Stimulated activated CD8-positive, alpha-beta memory T cell treated with anti-CD3 and anti-CD28 coated beads, Interleukin-15, amount 100 ng/mL, for 4 hours (primary cell): ENCODE data around the gene PPIL6.
A peak's percentile ranks its signal among the peaks of the same experiment; 100 is the strongest.

Source experiments
- DNase-seq, 2 donors: peaks; one replicate each; pipeline ENCODE4 v3.0.0-alpha.2; 2020; ENCODE audit warnings: low read depth in 2 of 2

Gene PPIL6

DNA sequence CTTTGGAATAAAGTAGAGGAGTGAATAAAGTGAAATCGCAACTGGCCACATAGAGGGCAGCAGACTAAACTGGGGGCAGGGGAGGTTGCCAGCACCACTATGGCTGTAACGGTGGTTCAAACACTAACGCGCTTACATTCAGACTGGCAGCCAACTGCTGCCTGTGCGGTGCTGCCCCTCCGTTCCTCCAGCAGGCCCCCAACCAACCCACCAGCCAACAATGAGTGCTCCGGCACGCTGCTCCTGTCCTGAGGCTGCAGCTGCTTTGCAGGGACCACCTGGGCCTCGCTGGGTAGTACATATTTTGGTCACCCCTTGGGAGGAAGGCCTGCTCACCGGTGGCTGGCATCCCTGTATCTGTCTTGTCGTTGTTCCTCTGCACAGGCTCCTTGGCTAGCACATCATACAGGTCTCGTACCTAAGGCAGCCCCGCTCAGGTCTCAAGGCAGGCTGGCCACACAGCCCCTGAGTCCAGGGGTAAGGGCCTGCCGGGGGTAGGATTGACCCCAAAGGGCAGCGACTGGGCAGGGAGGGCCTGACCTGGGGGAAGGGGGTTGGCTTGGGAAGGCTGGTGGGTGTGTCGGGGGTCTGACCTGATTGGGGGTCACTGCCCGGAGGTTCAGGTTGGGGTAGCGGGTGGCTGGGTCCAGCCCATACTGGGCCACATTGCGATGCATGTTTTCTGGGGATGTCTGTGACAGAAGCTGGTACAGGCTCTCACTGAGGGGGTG, 8.8 kb upstream of the PPIL6 start:
- no peak for DNase-seq

DNA sequence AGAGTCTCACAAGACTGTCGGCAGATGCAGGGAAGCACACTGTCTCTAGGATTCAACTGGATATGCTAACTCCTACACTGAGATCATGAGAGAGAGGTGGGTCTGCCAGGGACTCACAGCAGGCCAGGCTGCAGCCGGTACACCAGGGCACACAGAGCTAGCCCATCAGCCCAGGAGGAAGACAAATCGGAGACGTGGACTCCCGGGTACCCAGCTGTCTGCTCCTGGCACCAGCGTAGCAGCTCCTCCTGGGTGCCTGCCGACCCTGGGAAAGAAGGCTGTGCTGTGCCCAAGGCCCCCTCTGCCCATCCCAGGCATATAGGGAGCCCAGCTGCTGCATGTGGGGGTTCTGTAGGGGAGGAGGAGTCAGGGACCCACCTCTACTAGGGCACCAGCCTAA, 8.2 kb upstream of the PPIL6 start:
- DNase-seq: no peak

- no peak for DNase-seq
Measured at GRCh38 chr6:109447878-109448555, 7.6 kb upstream of the PPIL6 start.

DNA sequence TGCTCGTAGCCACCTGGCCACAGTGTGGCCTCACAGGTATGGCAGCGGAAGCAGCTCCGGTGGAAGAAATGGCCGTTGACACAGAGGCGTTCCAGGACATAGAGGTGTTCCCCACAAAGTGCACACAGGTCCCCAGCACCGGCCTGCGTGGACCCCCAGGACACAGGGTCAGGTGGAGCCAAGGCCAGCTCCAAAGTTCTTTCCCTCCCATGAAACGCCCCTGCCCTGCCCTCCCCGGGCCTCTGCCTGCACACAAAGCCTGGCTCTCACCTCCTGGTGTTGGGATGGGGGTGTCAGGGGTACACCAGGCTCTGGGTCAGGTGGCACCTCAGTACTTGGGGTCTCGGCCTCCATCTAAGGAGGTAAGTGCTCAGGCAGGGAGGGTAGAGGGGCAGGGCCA, 6.7 kb upstream of the PPIL6 start:
- DNase-seq: no peak

- DNase-seq: no peak
Measured at GRCh38 chr6:109446541-109446940, 6.1 kb upstream of the PPIL6 start.

GRCh38 chr6:109446072-109446471, 5.6 kb upstream of the PPIL6 start:
- no peak for DNase-seq

DNA sequence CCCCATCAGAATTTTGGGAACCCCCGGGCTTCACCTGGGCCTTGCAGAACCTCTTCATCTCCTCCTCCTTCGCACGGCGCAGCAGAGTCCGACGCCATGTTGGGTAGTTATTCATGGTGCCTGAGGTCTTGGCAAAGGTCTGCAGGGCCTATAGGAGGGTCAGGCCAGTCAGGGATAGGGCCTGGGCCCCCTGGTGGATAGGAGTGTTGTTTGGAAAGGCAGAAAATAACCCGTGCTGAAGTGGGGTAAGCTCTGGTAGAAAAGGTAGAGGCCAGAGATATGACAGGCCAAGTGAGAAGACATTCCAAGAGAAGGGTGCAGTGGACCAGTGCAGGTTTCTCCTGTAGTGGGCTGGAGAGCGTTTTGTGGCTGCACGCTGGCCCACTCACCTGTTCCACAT, 5.0 kb upstream of the PPIL6 start:
- no peak for DNase-seq

DNA sequence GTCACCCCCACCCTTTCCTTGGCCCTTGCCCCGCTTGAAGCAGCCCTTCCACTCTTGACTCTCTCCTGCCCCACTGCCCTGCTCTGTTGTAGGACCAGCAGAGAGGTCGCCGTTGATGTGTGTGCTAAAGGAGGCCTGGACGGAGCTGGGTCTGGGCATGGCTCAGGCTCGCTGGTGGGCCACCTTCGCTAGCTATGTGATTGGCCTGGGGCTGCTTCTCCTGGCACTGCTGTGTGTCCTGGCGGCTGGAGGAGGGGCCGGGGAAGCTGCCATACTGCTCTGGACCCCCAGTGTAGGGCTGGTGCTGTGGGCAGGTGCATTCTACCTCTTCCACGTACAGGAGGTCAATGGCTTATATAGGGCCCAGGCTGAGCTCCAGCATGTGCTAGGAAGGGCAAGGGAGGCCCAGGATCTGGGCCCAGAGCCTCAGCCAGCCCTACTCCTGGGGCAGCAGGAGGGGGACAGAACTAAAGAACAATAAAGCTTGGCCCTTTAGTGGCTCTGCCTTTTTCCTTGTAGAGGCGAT, 3.1 kb upstream of the PPIL6 start:
- no peak for DNase-seq

DNA sequence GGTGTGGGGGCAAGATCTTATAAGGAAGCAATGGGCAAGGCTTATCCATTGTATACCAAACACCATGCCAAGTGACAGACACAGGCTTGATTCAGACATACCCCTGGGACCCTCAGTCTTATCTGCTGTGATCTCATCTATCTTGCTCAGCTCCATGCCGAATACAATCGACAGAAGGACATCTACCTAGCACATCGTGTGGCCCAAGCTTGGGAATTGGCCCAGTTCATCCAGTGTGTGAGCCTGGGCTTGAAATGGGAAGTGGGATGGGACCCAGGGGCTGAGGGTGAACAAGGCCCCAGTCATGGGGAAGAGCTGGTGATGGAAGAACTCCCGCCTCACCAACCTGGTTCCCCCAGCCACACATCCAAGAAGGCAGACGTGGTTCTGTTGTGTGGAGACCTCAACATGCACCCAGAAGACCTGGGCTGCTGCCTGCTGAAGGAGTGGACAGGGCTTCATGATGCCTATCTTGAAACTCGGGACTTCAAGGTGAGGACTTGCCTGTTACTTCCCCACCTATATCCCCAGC, 2.0 kb upstream of the PPIL6 start:
- no peak for DNase-seq

GRCh38 chr6:109441069-109441816, 815 bp upstream of the PPIL6 start:
- DNase-seq: peak in 1 of 2 donors; percentile 23

DNA sequence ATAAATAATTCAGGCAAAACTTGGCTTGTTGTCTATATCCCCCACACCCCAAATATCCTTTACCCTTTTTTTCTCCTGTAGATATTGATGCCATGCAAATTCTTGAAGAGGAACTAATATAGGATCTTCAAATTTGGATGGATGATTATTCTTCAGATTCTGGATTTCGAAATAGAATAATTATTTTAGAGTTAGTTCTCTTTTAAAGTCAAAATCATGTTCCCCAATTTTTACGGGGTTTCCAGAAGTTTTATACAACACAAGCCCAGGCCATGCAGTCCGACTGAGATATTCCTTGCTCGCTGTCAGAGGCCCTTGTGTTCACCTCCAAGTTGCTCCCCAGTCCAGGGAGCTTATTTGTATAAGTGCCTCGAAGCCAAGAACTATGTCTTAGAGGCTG, 4.4 kb downstream of the PPIL6 start:
- DNase-seq: no peak

GRCh38 chr6:109434456-109434855, 6.0 kb downstream of the PPIL6 start:
- no peak for DNase-seq

DNA sequence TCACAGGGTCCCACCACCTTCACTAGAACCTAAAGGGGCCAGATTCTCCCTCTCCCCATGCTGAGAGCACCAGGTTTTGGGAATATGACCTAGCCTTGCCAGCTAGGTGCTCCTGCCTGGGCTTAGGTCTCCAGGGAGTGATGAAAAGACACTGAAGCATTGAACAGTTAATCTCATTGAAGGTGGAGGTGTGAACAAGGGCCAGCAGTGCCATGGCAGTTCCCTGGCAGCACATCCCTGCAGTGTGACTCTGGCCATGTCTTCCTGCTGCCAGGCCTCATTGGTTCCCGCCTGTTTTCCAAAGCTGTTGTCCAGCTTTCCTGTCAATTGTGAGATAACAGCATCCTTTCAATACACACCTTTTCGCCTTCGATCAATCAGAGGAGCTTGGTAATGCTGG, 10.9 kb downstream of the PPIL6 start:
- DNase-seq: no peak

DNA sequence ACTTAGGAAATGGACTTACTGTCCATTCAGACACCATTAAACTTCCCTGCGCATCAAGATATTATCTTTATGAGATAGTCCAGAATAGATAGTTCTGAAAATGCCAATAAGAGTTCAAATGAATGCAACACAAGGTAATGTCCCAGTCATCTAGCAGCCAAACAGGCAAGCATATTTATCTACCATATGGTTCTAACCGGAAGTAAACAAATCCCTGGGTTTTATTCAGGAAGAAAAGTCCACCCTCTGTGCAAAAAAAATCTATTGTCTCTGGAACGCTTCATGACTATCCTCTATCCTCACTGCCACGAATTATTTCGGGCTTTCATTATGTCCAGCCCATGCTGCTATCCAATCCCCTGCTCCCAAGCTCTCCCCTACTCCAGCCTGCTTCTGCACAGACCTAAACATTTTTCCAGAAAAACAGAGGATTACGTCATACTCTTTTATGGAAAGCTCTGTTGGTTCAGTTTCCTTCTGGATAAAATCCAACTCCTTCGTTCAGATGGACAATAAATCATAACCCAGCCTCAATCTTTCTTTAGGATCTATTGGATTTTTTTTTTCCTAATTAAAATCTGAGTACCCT, 11.4 kb downstream of the PPIL6 start:
- DNase-seq: no peak

DNA sequence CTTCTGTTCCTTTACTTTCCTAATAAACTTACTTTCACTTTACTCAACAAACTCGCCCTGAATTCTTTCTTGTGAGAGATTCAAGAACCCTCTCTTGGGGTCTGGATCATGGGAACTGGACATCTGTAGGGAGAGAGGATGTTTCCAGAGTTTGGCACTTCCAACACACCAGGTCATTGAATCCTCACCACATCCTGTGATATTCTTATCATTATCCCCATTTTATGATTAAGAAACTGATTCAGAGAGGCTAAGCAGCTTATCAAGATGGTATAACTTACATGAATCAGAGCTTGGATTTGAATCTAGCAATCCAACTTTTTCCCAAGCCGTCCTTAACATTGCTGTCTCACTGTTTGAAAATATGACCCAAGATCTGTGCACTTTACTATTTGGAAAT, 15.5 kb downstream of the PPIL6 start:
- DNase-seq: no peak

DNA sequence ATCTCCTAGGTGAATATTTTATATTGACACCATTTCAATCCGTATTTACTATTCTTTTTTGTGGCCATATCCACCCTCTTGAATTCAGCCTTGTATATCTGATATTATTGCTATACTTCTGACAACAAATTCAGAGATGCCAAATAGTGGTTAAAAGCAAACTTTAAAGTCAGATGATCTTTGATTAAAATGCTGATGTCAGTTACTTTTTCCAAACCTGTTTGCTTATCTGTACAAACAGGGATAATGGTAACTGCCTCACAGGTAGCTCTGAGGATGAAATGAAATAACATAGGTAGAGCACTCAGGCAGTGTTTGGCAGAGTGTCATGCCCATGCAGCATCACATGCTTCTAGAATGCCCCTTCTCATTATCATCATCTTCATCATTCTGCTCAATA, 19.2 kb downstream of the PPIL6 start:
- no peak for DNase-seq

- DNase-seq: no peak
Measured at GRCh38 chr6:109420751-109421150, 19.7 kb downstream of the PPIL6 start.

- no peak for DNase-seq
Measured at GRCh38 chr6:109417646-109418045, 22.8 kb downstream of the PPIL6 start.

DNA sequence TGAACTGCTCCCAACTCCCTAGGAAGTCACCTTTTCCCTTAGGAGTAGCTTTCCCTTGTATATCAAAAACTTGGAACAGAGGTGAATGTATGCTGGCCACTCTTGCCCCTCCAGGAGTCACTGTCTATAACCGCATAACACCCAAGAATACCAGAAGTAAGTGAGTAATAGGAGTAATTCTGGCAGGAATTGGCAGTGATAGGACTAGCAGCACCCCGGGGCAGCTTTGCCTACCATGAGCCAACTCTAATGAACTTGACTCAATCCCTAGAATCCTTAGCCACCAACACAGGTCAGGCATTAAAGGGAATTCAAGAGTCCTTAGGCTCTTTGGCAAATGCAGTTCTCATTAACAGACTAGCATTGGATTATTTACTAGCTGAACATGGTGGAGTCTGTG, 29.4 kb downstream of the PPIL6 start:
- DNase-seq: no peak

- no peak for DNase-seq
Measured at GRCh38 chr6:109406196-109406595, 34.2 kb downstream of the PPIL6 start.

GRCh38 chr6:109397020-109397419, 43.4 kb downstream of the PPIL6 start:
- DNase-seq: no peak
